Measurements from ENCODE around the gene NOSIP. TPM values are rescaled to one million over a fixed set of nuclear protein-coding genes. Genes with fewer than 3 reads are reported as not detected.

NOSIP gene
- total RNA-seq, 2 experiments from 2014 or later, result 288 TPM

DNA sequence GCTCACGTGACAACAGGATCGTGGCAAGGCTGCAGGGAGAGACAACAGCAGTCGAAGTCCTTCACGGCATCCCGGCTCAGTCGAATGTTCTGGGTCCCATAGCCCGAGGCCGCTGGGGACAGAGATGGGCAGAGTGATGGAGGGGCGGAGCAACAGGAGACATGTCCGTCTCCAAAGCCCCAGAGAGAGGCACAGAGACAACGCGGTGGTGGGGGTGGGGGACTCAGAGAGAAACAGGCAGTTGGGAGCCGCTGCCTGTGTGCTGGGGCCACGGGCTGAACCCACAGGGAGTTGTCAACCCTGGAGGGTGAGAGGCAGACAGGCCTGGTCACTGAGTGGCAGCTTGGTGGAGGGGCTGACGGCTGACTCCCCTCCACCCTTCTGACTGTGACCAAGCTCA lies 20.4 kb downstream of the NOSIP start:
- DNase-seq, result peak; percentile 46
- POLR2A ChIA-PET, result no interaction called here
- peak overlapping the region; percentile 94 for H3K27ac Mint-ChIP-seq
- CTCF ChIA-PET, result interaction anchor here (0.5 to 9.7 kb wide), 7 partner anchors 11 to 54 kb away, joined by 3 to 95 read pairs (median 8); no protein-coding TSS in a partner anchor
- H3K4me3 Mint-ChIP-seq, result peak overlapping the region; percentile 84
- peaks cover 84% of the 10 kb centered on the region for H3K4me1 Mint-ChIP-seq
- no peaks in the 10 kb centered on the region for H3K27me3 Mint-ChIP-seq
- H3K36me3 Mint-ChIP-seq (ENCODE audit: low read depth), result peaks cover 70% of the 10 kb centered on the region
- H3K9me3 Mint-ChIP-seq, result no peaks in the 10 kb centered on the region

- ChIA-PET POLR2A (interaction anchor here (1.6 kb wide), 1 partner anchor 10 kb away, joined by 11 read pairs; no protein-coding TSS in a partner anchor), CTCF (interaction anchor here (0.8 to 9.7 kb wide), 9 partner anchors 10 to 116 kb away, joined by 3 to 95 read pairs (median 5); partner anchors contain the start of gene FLT3LG)
- Mint-ChIP-seq H3K36me3 (ENCODE audit: low read depth) (peaks cover 70% of the 10 kb centered on the region), H3K4me1 (peaks cover 84% of the 10 kb centered on the region), H3K4me3 (peak overlapping the region; percentile 84), H3K27ac (peak overlapping the region; percentile 94), H3K27me3 (no peaks in the 10 kb centered on the region), H3K9me3 (no peaks in the 10 kb centered on the region)
- DNase-seq, result no peak
These were observed 20.9 kb downstream of the NOSIP start for GRCh38 chr19:49559443-49559842.

DNA sequence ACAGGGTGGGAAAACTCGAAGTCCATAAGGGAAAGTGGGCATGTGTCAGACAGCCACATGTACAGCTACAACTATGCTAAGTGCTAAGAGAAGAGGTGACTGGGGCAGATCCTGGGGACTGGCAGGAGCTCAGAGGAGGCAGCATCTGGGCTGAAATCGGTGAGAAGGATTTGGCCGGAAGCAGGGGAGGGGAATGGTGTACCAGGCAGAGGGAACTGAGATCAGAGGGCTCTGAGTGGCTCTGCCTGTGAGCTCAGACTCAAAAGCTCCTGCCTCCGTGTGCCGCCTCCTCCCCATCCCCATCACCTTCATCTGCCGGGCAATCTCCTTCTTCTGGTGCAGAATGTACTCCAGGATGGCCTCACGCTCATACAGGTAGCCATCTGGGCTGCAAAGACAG lies 21.8 kb downstream of the NOSIP start:
- H3K36me3 Mint-ChIP-seq (ENCODE audit: low read depth), result peaks cover 71% of the 10 kb centered on the region
- peaks cover 86% of the 10 kb centered on the region for H3K4me1 Mint-ChIP-seq
- peak overlapping the region; percentile 94 for H3K27ac Mint-ChIP-seq
- ChIA-PET POLR2A (interaction anchor here (1.6 kb wide), 1 partner anchor 11 kb away, joined by 11 read pairs; no protein-coding TSS in a partner anchor), CTCF (interaction anchor here (0.6 to 9.7 kb wide), 16 partner anchors 10 to 227 kb away, joined by 3 to 95 read pairs (median 3); partner anchors contain the start of genes FLT3LG and RPS11)
- no peaks in the 10 kb centered on the region for H3K9me3 Mint-ChIP-seq
- H3K4me3 Mint-ChIP-seq, result peak overlapping the region; percentile 84
- no peaks in the 10 kb centered on the region for H3K27me3 Mint-ChIP-seq
- peak; percentile 64 for DNase-seq

- Mint-ChIP-seq H3K27me3 (no peaks in the 10 kb centered on the region), H3K4me1 (peaks cover 84% of the 10 kb centered on the region), H3K4me3 (peak overlapping the region; percentile 84), H3K9me3 (no peaks in the 10 kb centered on the region), H3K27ac (peak overlapping the region; percentile 74), H3K36me3 (ENCODE audit: low read depth) (peaks cover 75% of the 10 kb centered on the region)
- ChIA-PET POLR2A (no interaction called here), CTCF (interaction anchor here (0.7 to 9.7 kb wide), 10 partner anchors 11 to 87 kb away, joined by 3 to 95 read pairs (median 4); partner anchors contain the start of gene RPS11)
- no peak for DNase-seq
These were observed 22.6 kb downstream of the NOSIP start for GRCh38 chr19:49557641-49558325.

DNA sequence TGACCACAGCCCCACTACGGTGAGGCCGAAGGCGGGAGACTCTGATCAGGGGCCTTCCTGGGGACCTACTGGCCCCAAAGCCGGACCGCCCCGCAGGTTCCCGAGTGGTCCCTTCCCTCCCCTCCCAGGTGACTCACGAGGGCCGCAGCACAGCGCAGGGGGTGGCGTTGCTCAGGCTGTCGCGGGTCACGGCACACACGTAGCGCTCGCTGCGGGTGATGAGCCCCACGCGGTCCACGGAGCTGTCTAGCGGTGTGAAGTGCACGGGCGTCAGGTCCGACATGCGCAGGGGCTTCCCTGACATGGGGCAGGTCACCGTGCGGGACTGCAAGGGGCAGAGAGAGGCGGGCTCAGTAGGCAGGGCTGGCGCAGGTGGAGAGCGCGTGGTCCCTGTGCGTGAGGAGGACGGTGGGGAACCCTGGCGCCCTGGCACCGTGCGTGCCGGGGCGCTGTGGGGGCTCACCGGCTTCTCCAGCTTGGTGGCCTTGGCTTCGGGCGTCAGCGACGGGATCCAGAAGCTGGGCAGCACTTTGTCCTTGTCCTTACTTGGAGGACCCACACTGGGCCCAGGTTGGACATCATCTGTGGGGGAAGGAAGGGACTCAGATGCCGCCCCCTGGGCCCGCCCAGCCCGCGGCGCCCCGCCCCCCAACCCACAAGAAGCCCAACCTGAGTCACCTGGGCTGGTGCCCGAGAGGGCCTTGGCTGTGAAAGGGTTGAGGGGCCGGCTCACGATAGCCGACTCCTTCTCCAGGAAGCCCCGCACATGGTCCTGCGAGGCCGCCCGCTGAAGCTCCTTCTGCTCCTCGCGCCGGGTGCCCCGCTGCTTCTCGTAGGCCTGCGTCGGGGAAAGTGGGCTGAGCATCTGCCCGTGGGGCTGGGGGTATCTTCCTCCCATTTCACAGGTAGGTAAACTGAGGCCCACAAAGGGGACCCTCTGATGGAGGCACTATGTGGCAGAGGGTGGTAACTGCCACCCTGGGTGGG lies 23.7 kb downstream of the NOSIP start:
- H3K4me3 Mint-ChIP-seq, result peak overlapping the region; percentile 84
- peak overlapping the region; percentile 74 for H3K27ac Mint-ChIP-seq
- no peaks in the 10 kb centered on the region for H3K27me3 Mint-ChIP-seq
- POLR2A ChIA-PET, result no interaction called here
- DNase-seq, result peak; percentile 33
- H3K4me1 Mint-ChIP-seq, result peaks cover 84% of the 10 kb centered on the region
- CTCF ChIA-PET, result interaction anchor here (0.6 to 9.7 kb wide), 7 partner anchors 9 to 302 kb away, joined by 3 to 95 read pairs (median 3); no protein-coding TSS in a partner anchor
- peaks cover 76% of the 10 kb centered on the region for H3K36me3 Mint-ChIP-seq (ENCODE audit: low read depth)
- no peaks in the 10 kb centered on the region for H3K9me3 Mint-ChIP-seq

DNA sequence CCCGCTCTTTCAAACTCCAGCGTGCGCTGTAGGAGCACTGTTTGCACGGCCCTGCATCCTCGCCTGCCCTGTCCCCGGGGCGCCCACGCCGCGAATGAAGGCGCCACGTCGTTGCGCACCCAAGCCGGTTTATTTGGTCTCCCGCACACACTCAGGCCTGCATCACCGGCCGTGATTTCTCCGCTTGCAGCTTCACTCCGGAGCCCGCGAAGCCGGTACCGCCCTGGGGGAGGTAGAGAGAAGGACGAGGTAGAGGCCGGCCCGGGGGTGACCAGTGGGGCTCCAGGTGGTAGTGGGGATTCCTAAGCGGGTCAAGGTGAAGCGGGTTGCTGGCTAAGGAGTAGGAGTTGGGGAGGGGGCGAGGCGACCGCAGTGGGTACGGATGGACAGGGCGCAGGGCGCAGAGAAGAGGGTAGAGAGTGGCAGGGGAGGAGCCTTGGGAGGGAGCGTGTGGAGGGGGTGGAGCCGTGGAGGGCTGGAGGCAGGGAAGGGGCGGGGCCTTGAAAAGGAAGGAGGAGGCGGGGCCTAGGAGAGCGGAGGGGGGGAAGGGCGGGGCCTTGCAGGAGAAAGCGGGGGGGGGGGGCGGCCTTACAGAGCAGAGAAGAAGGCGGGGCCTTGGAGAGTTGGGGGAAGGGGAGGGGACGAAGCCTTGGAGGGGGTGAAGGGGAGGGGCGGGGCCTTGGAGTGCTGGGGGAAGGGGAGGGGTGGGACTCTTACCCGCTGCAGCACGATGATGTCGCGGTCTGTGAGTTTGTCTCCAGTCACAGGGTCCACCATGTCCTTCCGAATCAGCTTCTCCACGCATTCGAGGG lies 24.6 kb downstream of the NOSIP start:
- DNase-seq, result peak; percentile 89
- Mint-ChIP-seq H3K27me3 (no peaks in the 10 kb centered on the region), H3K4me3 (peak overlapping the region; percentile 64), H3K36me3 (ENCODE audit: low read depth) (peaks cover 76% of the 10 kb centered on the region), H3K9me3 (no peaks in the 10 kb centered on the region), H3K4me1 (peaks cover 80% of the 10 kb centered on the region), H3K27ac (peak overlapping the region; percentile 96)
- POLR2A ChIA-PET, result no interaction called here
- CTCF ChIA-PET, result interaction anchor here (0.5 to 9.7 kb wide), 6 partner anchors 10 to 301 kb away, joined by 3 to 95 read pairs (median 3); no protein-coding TSS in a partner anchor

- Mint-ChIP-seq H3K4me1 (peaks cover 79% of the 10 kb centered on the region), H3K27me3 (no peaks in the 10 kb centered on the region), H3K4me3 (peak overlapping the region; percentile 64), H3K27ac (peak overlapping the region; percentile 96), H3K36me3 (ENCODE audit: low read depth) (peaks cover 72% of the 10 kb centered on the region), H3K9me3 (no peaks in the 10 kb centered on the region)
- CTCF ChIA-PET, result interaction anchor here (0.6 to 9.7 kb wide), 6 partner anchors 17 to 318 kb away, joined by 3 to 95 read pairs (median 4); no protein-coding TSS in a partner anchor
- peak; percentile 73 for DNase-seq
- POLR2A ChIA-PET, result no interaction called here
These were observed 25.6 kb downstream of the NOSIP start for GRCh38 chr19:49554701-49555181.

GRCh38 chr19:49553451-49554271 lies 26.7 kb downstream of the NOSIP start:
- peak; percentile 52 for DNase-seq
- ChIA-PET POLR2A (no interaction called here), CTCF (interaction anchor here (1.7 to 9.7 kb wide), 4 partner anchors 12 to 47 kb away, joined by 4 to 95 read pairs (median 19); no protein-coding TSS in a partner anchor)
- Mint-ChIP-seq H3K27ac (peak overlapping the region; percentile 96), H3K9me3 (no peaks in the 10 kb centered on the region), H3K27me3 (no peaks in the 10 kb centered on the region), H3K36me3 (ENCODE audit: low read depth) (peaks cover 64% of the 10 kb centered on the region), H3K4me1 (peaks cover 80% of the 10 kb centered on the region), H3K4me3 (peak overlapping the region; percentile 64)

DNA sequence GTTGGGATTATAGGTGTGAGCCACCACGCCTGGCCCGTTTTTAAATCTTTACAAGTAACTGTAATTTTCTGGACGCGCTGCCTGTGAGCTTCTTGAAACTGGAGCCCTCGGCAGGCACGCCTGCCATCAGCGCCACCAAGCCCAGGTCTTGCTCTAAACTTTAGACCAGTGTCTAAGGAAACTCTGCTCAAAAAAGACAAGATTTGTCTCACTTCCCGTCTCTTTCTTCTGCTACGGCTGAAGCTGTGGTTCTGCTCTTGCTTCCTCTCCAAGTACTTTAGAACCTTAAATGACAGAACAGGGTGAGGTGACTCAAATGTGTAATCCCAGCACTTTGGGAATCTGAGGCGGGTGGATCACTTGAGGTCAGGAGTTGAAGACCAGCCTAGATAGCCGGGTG lies 27.6 kb downstream of the NOSIP start:
- peaks cover 58% of the 10 kb centered on the region for H3K36me3 Mint-ChIP-seq (ENCODE audit: low read depth)
- ChIA-PET CTCF (interaction anchor here (1.2 to 3.2 kb wide), 5 partner anchors 11 to 127 kb away, joined by 4 to 33 read pairs (median 5); no protein-coding TSS in a partner anchor), POLR2A (interaction anchor here (0.5 kb wide), 1 partner anchor 58 kb away, joined by 5 read pairs; no protein-coding TSS in a partner anchor)
- H3K4me1 Mint-ChIP-seq, result peaks cover 81% of the 10 kb centered on the region
- peak overlapping the region; percentile 64 for H3K4me3 Mint-ChIP-seq
- no peaks in the 10 kb centered on the region for H3K9me3 Mint-ChIP-seq
- no peaks in the 10 kb centered on the region for H3K27me3 Mint-ChIP-seq
- H3K27ac Mint-ChIP-seq, result peak overlapping the region; percentile 96
- DNase-seq, result peak; percentile 64

GRCh38 chr19:49551531-49551930 lies 28.8 kb downstream of the NOSIP start:
- Mint-ChIP-seq H3K36me3 (ENCODE audit: low read depth) (peaks cover 50% of the 10 kb centered on the region), H3K4me3 (no peak overlapping the region), H3K4me1 (peaks cover 83% of the 10 kb centered on the region), H3K27me3 (no peaks in the 10 kb centered on the region), H3K27ac (peak overlapping the region; percentile 78), H3K9me3 (no peaks in the 10 kb centered on the region)
- ChIA-PET POLR2A (interaction anchor here (0.6 kb wide), 1 partner anchor 131 kb away, joined by 4 read pairs; no protein-coding TSS in a partner anchor), CTCF (interaction anchor here (0.6 to 3.2 kb wide), 9 partner anchors 10 to 1088 kb away, joined by 3 to 33 read pairs (median 5); partner anchors contain the start of gene RRAS)
- DNase-seq, result no peak

GRCh38 chr19:49549045-49549444 lies 31.3 kb downstream of the NOSIP start:
- Mint-ChIP-seq H3K4me1 (peaks cover 70% of the 10 kb centered on the region), H3K9me3 (no peaks in the 10 kb centered on the region), H3K27ac (peak overlapping the region; percentile 94), H3K4me3 (peak overlapping the region; percentile 20), H3K27me3 (no peaks in the 10 kb centered on the region), H3K36me3 (ENCODE audit: low read depth) (peaks cover 27% of the 10 kb centered on the region)
- ChIA-PET CTCF (interaction anchor here (0.6 to 2.2 kb wide), 9 partner anchors 11 to 54 kb away, joined by 3 to 13 read pairs (median 4); partner anchors contain the start of gene PRRG2), POLR2A (no interaction called here)
- no peak for DNase-seq

Measured in activated CD4-positive, alpha-beta T cell treated with anti-CD3 and anti-CD28 coated beads, Interleukin-2, amount 10 ng/mL, durations not matched to agents 7 days and 5 days (primary cell).